ENCODE results near the gene IL13RA1.

IL13RA1 gene

GRCh38 chrX:118823263-118824172 lies 96.1 kb downstream of the IL13RA1 start, which contains the start of gene ZCCHC12 (continued):
- TF ChIP-seq PRDM10 (tag by site-specific recombination; IDR thresholded peaks at IDR 0.05) (0 out of 2 replicates have a peak, but pooled peaks have one; percentile 27), ZNF335 (tag by site-specific recombination; conservative IDR thresholded peaks at IDR 0.05) (peak; percentile 58; the same call in 1 of the 2 replicates), ZNF785 (tag by site-specific recombination; IDR thresholded peaks at IDR 0.05) (no peak), ZNF549 (tag by site-specific recombination; IDR thresholded peaks at IDR 0.05) (no peak), GLIS1 (tag by site-specific recombination; IDR thresholded peaks at IDR 0.05) (no peak), ZXDB (tag by site-specific recombination; IDR thresholded peaks at IDR 0.05) (peak; percentile 76), ZNF660 (tag by site-specific recombination; IDR thresholded peaks at IDR 0.05) (peak; percentile 17; the same call in 1 of the 2 replicates), ZNF2 (tag by site-specific recombination; IDR thresholded peaks at IDR 0.05) (no peak), ZNF707 (tag by site-specific recombination; IDR thresholded peaks at IDR 0.05) (no peak), KLF16 (tag by site-specific recombination; IDR thresholded peaks at IDR 0.05) (0 out of 2 replicates have a peak, but pooled peaks have one; percentile 16), FEZF1 (tag by site-specific recombination; IDR thresholded peaks at IDR 0.05) (no peak), GLI2 (tag by site-specific recombination; IDR thresholded peaks at IDR 0.05; ENCODE audit: borderline replicate concordance, low read depth) (no peak), KLF10 (tag by site-specific recombination; IDR thresholded peaks at IDR 0.05) (no peak), ZNF704 (tag by site-specific recombination; IDR thresholded peaks at IDR 0.05) (no peak), ZNF560 (tag by site-specific recombination; IDR thresholded peaks at IDR 0.05; ENCODE audit: borderline replicate concordance) (no peak), ZBTB21 (tag by site-specific recombination; IDR thresholded peaks at IDR 0.05) (no peak; the same call in 1 of the 2 replicates), HIC1 (tag by site-specific recombination; IDR thresholded peaks at IDR 0.05) (no peak), ZNF341 (tag by site-specific recombination; IDR thresholded peaks at IDR 0.05; ENCODE audit: low read depth) (peak; percentile 56; the same call in 1 of the 2 replicates), ZNF404 (tag by site-specific recombination; IDR thresholded peaks at IDR 0.05) (no peak), ZNF214 (tag by site-specific recombination; IDR thresholded peaks at IDR 0.05; ENCODE audit: borderline replicate concordance) (no peak), ZNF223 (tag by site-specific recombination; IDR thresholded peaks at IDR 0.05) (no peak), ZNF670 (tag by site-specific recombination; IDR thresholded peaks at IDR 0.05; ENCODE audit: low read depth) (no peak), ZNF169 (tag by site-specific recombination; IDR thresholded peaks at IDR 0.05) (no peak)
- TF ChIP-seq, protein P1, sequence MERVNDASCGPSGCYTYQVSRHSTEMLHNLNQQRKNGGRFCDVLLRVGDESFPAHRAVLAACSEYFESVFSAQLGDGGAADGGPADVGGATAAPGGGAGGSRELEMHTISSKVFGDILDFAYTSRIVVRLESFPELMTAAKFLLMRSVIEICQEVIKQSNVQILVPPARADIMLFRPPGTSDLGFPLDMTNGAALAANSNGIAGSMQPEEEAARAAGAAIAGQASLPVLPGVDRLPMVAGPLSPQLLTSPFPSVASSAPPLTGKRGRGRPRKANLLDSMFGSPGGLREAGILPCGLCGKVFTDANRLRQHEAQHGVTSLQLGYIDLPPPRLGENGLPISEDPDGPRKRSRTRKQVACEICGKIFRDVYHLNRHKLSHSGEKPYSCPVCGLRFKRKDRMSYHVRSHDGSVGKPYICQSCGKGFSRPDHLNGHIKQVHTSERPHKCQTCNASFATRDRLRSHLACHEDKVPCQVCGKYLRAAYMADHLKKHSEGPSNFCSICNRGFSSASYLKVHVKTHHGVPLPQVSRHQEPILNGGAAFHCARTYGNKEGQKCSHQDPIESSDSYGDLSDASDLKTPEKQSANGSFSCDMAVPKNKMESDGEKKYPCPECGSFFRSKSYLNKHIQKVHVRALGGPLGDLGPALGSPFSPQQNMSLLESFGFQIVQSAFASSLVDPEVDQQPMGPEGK (tag by site-specific recombination; IDR thresholded peaks at IDR 0.05): peak; percentile 71; the same call in 1 of the 2 replicates
- TF ChIP-seq, protein P2, sequence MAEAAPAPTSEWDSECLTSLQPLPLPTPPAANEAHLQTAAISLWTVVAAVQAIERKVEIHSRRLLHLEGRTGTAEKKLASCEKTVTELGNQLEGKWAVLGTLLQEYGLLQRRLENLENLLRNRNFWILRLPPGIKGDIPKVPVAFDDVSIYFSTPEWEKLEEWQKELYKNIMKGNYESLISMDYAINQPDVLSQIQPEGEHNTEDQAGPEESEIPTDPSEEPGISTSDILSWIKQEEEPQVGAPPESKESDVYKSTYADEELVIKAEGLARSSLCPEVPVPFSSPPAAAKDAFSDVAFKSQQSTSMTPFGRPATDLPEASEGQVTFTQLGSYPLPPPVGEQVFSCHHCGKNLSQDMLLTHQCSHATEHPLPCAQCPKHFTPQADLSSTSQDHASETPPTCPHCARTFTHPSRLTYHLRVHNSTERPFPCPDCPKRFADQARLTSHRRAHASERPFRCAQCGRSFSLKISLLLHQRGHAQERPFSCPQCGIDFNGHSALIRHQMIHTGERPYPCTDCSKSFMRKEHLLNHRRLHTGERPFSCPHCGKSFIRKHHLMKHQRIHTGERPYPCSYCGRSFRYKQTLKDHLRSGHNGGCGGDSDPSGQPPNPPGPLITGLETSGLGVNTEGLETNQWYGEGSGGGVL (tag by site-specific recombination; IDR thresholded peaks at IDR 0.05): peak; percentile 45; the same call in 1 of the 2 replicates

Data from HEK293 (cell line).